ENCODE results near the gene MGMT.

MGMT gene

DNA sequence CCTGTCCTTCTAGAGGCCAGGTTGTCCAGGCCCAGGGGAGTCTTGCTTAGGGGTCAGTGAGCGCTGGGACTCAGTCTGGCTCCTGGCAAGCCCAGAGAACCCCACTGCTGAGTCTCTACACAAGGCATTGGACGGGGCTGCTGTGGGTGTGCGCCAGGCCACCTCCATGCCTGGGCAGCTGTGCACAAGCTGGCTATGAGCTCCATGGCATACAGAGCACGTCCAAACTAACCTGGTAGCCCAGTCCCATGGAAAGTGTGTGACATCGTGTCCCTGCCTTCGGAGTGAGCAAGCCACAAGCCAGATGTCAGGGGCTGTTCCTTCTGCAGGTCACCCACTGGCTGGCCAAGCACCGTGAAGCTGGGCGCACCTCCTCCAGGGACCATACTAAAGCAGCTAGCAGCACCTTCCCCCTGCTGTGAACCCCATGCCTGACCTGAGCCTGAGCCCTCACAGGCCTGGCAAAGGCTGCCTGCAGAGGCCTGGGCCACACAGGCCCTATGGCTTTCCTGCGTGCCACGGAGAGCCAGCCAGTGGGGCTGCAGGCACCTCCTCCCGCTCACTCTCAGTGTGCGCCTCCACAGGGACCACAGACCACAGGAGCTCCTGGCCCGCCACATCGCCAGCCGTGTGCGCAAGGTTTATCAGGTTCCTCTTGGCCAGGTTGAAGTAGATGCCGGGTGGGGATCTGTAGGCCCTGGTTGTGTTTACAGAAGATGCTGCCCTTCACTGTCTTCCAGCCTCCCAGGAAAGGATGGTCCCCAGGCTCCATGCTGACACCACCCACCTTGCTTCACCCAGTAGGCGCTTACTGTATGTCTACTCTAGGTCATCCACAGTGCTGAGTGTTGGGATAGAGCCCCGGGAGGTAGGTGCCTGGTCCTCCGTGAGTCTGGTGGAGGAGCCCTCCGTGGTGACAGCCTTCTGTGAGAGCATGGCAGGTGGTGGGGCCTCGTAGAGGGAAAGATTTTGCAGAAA lies 277.4 kb downstream of the MGMT start:
- no peak for DNase-seq

DNA sequence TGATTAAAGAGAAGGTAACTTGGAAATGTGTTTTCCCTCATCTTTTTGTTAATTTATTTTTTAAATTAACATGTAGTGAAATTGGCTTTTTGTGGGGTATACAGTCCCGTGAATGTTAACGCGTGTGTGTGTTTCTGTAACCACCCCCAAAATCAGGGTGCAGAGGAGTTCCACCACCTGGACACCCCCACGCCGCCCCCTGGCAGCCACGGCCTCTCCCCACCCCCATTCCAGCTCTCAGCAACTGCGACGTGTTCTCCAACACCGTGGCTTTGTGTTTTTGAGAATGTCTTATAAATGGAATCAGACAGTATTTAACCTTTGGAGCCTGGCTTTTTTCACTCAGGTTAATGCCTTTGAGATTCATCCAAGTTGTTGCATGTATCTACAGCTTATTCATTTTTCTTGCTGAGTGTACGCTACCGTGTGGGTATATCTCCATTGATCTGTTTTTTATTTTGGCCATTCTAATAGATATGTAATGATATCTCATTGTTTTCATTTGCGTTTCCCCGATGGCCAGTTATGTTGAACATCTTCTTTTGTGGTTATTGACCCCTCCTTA lies 278.2 kb downstream of the MGMT start:
- DNase-seq = no peak

DNA sequence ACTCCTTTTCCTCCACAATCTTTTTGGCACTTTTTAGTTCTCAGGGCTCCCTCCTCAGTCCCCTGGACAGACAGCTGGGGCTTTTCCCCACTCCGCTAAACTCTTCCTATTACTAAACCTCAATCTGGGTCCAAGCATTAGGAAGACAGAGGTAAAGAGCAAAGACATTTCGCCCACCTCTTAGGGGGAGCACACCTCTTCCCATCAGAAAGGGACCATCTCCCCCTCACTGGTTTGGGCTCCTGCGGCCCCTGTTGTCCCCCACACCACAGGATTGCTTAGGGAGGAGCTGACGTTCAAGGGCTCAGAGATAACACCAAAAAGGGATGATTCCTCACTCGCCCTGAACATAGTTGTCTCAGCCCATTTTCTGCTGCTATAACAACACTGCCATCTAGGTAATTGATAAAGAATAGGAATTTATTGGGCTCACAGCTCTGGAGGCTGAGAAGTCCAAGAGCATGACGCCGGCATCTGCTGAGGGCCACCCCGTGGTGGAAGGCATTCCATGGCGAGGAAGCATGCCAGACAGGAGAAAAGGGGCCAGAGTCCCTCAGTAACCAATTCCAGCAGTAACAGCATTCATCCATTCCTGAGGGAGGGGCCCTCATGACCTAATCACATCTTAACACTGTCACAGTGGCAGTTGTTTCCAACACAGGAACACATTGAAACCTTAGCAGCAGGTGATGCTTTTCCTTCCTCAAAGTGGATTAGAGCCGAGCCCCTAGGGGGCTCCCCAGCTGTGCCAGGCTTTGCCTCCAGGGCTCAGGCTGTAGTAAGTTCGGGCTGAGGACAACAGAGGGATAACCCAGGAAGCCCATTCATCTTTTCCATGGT lies 287.4 kb downstream of the MGMT start:
- DNase-seq = no peak

DNA sequence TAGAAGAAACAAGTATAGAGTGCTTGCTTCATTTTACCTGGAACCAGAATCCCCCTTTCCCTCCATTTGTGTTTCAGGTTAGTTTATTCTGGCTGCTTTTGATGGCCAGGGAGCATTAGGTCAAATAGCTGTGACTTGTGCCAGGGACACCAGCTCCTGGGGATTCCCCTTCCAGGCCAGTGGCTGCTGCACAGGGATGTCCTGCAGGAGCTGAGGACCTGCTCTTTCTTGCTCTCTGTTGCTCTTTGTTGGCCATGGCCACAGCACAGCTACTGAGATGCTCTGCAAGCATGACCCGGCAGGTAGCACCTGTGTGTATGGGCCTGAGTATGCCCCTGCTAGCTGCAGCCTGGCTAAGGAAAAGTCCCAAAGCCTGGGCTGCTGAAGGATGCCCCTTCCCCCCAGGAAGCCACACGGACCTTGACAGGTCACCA lies 288.1 kb downstream of the MGMT start:
- DNase-seq = no peak

- no peak for DNase-seq
These were observed 288.6 kb downstream of the MGMT start for GRCh38 chr10:129755621-129756020.

DNA sequence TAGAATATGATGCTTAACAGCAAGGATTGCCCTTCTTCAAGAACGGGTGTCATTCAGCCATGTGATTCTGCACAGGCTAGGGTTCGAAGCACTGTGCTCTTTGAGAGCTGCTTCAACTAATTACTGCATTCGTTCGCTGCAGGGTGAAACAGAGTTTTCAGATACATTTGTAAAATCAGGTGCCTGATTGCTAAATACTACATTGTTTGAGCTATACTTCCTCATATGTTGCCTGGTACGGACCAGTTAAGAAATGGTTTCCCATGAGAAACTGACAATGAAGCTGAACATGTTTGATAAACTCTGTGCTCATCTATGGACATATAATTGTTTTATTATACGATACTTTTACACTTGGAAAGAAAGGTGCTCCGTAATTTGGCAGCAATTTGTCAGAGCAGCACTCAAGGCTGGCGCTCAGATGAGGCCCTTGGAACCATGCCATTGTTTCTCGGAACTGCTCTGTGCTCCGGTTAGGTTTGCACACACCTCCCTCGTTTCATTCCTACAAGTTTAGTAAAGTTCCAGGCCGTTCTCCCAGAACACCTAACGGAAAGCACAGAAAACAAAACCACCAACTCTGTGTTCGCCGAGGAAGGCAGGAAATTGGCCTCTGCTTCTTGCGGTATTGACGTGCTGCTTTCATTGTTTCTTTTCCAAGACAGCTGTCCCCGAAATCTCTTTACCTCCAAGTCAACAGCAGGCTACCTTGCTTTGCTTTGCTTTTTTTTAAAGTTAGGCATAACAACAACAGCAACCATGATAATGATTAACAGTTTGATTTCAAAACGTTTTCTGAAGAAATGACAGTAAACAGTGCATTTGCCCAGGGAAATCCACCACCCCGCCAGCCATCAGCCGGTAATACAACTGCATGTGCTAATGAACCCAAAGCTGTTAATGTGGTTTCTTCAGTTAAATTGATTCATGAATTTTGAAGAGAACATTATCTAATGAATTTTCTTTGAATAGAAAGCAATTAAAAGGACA lies 290.2 kb downstream of the MGMT start:
- DNase-seq = no peak

- DNase-seq = no peak
These were observed 291.4 kb downstream of the MGMT start for GRCh38 chr10:129758207-129759021.

- no peak for DNase-seq
These were observed 292.4 kb downstream of the MGMT start for GRCh38 chr10:129759214-129760002.

DNA sequence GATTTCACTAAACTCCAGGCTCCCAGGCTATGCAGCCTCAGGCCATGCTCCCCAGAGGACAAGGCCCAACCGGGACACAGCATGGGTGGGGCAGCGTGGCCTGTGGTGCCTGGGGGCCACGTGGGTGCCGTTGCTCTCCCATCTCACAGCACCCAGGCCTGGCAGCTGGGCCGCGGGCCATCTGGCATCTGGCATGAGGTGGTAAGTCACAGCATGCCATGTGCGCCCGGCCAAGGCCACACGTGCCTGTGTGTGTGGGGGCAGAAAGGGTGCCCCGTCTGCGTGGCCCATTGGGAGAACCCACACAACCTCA lies 292.9 kb downstream of the MGMT start:
- DNase-seq = no peak

- DNase-seq = no peak
These were observed 293.4 kb downstream of the MGMT start for GRCh38 chr10:129760416-129760815.

DNA sequence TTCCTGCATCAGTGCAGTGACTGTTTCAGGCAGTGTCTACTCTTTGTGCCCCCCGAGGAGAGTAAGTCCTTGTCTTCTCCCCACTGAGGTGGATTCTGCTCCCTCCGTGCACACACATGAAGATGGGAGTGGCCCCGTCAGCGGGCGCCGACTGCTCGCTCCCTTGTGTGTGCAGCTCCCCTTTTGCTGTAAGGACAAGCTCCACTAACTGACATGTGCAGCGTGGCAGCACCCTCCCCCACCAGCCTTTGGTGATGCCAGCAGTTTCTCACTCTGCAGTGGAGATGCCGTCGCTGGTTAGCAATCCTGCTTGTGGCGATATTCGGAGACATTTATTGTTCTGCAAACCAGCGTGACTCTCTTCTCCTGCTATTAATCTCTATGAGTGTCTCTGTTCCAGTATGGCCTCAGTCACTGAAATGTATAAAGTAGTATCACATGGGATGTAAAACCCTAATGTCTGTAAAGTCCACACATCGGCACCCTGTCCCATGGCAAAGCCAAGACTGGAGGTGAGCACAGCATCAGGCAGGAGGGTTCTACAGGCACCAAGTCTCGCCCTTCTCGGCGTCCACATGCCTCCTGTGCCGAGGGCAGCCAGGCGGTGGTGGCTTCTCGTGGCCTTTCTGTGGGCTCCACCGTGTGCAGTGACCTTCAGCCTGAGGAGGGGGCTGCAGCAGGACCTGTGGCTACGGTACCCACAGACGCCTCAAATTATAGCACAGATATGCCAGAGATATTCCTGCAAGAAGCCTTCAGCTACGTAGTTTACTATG lies 294.3 kb downstream of the MGMT start:
- DNase-seq = no peak

DNA sequence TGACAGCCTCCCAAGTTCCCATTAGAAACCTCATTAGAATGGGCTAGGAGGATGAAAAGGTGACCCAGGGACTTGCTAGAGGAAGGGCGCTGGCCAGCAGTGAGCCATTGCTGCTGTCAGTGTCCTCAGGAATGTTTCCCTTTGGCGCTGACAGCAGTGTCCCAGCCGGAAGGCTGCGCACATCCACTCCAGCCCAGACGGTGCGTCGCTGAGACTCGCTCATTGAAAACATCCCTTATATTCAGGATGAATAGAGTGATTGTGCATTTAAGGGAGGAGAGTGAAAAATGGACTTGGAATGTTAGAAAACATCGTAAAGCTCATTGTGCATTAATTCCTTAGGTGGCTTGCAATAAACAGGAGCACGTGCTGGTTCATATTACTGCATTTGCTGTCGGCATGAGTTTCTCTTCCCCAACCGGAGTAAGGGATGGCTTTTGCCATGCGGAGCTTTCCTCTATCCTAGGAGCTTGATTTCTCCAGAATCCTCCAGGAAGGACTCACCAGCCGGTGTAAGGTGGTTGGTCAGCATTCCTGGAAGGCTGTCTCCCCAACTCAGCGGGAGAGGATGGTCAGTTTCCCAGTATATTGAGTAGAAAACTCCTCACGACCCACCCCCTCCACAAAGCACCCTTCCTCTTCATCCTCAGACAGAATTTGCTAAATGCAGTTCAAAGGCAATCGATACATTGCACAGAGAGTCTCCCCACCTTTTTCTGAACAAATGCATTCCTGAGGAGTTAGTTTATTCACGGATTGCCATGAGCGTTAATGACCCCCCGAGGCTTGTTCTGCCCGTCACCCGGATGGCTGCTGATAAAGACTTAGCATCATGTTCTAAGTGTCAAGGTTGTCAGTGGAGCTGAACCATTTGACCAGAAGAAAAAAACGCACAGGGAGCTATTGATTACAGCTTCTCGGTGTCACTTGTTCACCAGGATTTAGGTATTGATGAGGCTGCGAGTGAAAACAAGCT lies 295.2 kb downstream of the MGMT start:
- DNase-seq = no peak

DNA sequence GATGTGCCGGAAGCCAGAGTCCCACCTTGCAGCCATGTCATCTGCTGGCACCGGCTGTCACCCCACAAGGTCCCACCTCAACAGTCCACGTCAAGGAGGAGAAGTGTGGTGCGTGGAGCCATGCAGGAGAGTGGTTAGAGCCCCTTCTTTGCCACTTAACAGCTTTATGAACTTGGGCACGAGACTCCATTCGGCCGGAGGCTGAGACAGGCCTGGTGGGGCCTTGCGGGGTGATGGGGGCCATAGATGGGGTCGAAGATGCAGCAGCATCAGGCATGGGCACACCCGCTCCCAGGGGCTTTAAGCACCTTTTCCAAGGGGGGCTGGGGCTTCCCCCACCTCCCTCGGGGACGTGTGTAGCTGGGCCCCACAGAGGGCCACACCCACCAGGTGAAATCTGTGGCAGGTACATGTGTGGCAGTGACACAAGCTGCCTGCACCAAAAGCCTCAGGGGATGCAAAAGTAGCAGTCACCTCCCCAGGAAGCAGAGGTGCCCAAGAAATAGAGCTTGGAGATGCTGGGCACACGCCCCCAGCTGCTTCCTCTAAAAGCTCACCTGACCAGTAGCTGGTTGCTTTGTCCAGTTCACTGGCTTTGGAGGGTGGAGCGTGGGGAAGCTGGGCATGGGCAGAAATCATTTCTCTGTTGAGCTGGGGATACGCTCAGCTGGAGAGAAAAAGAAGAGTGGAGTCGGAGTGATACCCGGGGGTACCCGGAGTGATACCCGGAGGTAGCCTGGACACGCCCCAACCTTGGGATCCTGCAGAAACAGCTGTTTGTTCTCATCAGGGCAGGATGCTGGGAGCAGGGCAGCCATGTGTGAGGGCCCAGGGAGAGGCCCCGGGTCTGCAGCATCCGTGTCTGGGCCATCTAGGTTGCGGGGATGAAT lies 297.2 kb downstream of the MGMT start:
- no peak for DNase-seq

GRCh38 chr10:129764901-129765663 lies 298.0 kb downstream of the MGMT start:
- no peak for DNase-seq

- no peak for DNase-seq
These were observed 298.9 kb downstream of the MGMT start for GRCh38 chr10:129765664-129766550.

Measured in CD4-positive, alpha-beta T cell treated with Interferon gamma for 1 hour (primary cell).